Measurements from ENCODE around the gene IRF6. TPM values are rescaled to one million over a fixed set of nuclear protein-coding genes. Genes with fewer than 3 reads are reported as not detected.

IRF6 gene
- total and polyA plus RNA-seq, 2 of the 8 experiments (the other 6 are each of a cell fraction or from before 2014, with no cell fraction given) = 9.6 to 13.4 TPM

- Histone ChIP-seq H4K8ac (ENCODE audit: extremely low read depth, insufficient read depth, low read length) (no peak overlapping the region), H3K18ac (ENCODE audit: extremely low read depth, low read length) (no peak overlapping the region), H3K79me1 (ENCODE audit: low read depth, low read length) (no peaks in the 10 kb centered on the region), H4K91ac (replicated peaks; ENCODE audit: insufficient read length, low read length) (no peak overlapping the region), H3K36me3 (ENCODE audit: control insufficient read depth in 2 of 4, insufficient read depth in 4 of 4, low read length in 3 of 4) (no peaks in the 10 kb centered on the region; a peak in 1 of 8 replicates), H3K23me2 (ENCODE audit: low read depth, low read length) (peaks cover 9% of the 10 kb centered on the region; the same call in 1 of the 2 replicates), H2BK15ac (ENCODE audit: low read length) (no peak overlapping the region), H3K4ac (replicated peaks; ENCODE audit: insufficient read length, low read depth, low read length) (no peak overlapping the region), H3K9ac (replicated peaks in 1 of 4; ENCODE audit: extremely low read depth in 1 of 4, low read depth in 3 of 4, low read length in 3 of 4) (no peak overlapping the region), H2BK120ac (replicated peaks; ENCODE audit: low read depth, low read length) (no peak overlapping the region), H3K27me3 (replicated peaks in 1 of 4; ENCODE audit: control insufficient read depth in 3 of 4, extremely low read depth in 1 of 4, insufficient read depth in 3 of 4, low read length in 3 of 4) (no peaks in the 10 kb centered on the region; a peak in 2 of 7 replicates), H3K4me3 (ENCODE audit: extremely low read depth in 1 of 4, insufficient read depth in 2 of 4, low read depth in 3 of 4, low read length in 4 of 4) (no peak overlapping the region), H2BK5ac (ENCODE audit: low read depth, low read length) (no peak overlapping the region), H3K79me2 (ENCODE audit: control insufficient read depth in 1 of 2, insufficient read depth in 2 of 2, low read length in 2 of 2) (no peaks in the 10 kb centered on the region), H2BK12ac (ENCODE audit: low read depth, low read length) (no peak overlapping the region), H2AK5ac (ENCODE audit: low read depth, low read length) (no peak overlapping the region), H3K27ac (ENCODE audit: low read depth, low read length) (no peak overlapping the region), H3K23ac (ENCODE audit: insufficient read length) (no peak overlapping the region), H3K9me3 (ENCODE audit: insufficient read depth in 2 of 2, low read depth in 1 of 2, low read length in 1 of 2) (peaks cover 3 to 5% of the 10 kb centered on the region in 2 experiments; a peak in 2 of 4 replicates), H4K5ac (ENCODE audit: insufficient read length, low read depth, low read length) (no peak overlapping the region), H3K4me1 (replicated peaks in 1 of 4; ENCODE audit: control insufficient read depth in 3 of 4, insufficient read depth in 4 of 4, low read length in 3 of 4) (no peaks in the 10 kb centered on the region; a peak in 1 of 7 replicates), H3K14ac (ENCODE audit: insufficient read length) (no peak overlapping the region), H3K4me2 (ENCODE audit: insufficient read depth in 1 of 2, low read depth in 2 of 2, low read length in 2 of 2) (no peak overlapping the region), H2BK20ac (ENCODE audit: low read length) (no peak overlapping the region), H4K20me1 (replicated peaks in 1 of 2; ENCODE audit: control insufficient read depth in 1 of 2, insufficient read depth in 2 of 2, low read length in 2 of 2) (peaks cover 0 to 6% of the 10 kb centered on the region in 2 experiments), H3K56ac (replicated peaks; ENCODE audit: insufficient read length, low read depth, low read length) (no peak overlapping the region), H2AFZ (ENCODE audit: low read length) (no peak overlapping the region)
- DNase-seq (ENCODE audit: low read depth in 1 of 2, low spot score in 2 of 2) (no peak), FAIRE-seq (no peak)
- POLR2A ChIA-PET (ENCODE audit: partially characterized antibody) = interaction anchor here (1.5 to 1.7 kb wide), 2 partner anchors 11 to 18 kb away, joined by 3 to 4 read pairs; partner anchors contain the start of gene C1orf74
- CTCF ChIA-PET (ENCODE audit: partially characterized antibody) = interaction anchor here (0.6 to 3.1 kb wide), 6 partner anchors 8 to 163 kb away, joined by 3 to 14 read pairs (median 4); no protein-coding TSS in a partner anchor
- WGBS, 2 experiments (ENCODE audit: extremely low coverage in 1 of 2, insufficient coverage in 1 of 2, insufficient read length in 1 of 2, insufficient replicate concordance in 2 of 2, low coverage in 1 of 2, low lambda C conversion rate in 2 of 2, missing lambda C conversion rate in 1 of 2) = 76% methylated on average over 2 of the region's 2 CpGs; no CpG with 5 or more reads in 1 of the 2 experiments
- TF ChIP-seq SP2 (IDR thresholded peaks at IDR 0.05; ENCODE audit: low read length) (no peak), SIN3A (conservative IDR thresholded peaks at IDR 0.05 in 1 of 2, IDR thresholded peaks at IDR 0.05 in 1 of 2; ENCODE audit: low read depth in 1 of 2, low read length in 2 of 2) (no peak), GABPA (IDR thresholded peaks at IDR 0.05; ENCODE audit: borderline replicate concordance, insufficient read depth, low read length) (no peak), BACH1 (IDR thresholded peaks at IDR 0.05; ENCODE audit: low read length) (no peak), RNF2 (IDR thresholded peaks at IDR 0.05; ENCODE audit: borderline replicate concordance, low read depth, low read length, missing control alignments, poor library complexity, severe bottlenecking) (no peak), SP1 (IDR thresholded peaks at IDR 0.05; ENCODE audit: low read depth, low read length) (no peak), GTF2F1 (IDR thresholded peaks at IDR 0.05; ENCODE audit: borderline replicate concordance, low read depth, low read length) (no peak), FOSL1 (IDR thresholded peaks at IDR 0.05; ENCODE audit: insufficient read depth, low read depth, low read length) (no peak), E2F6 (IDR thresholded peaks at IDR 0.05) (no peak), CEBPB (IDR thresholded peaks at IDR 0.05; ENCODE audit: low read depth, low read length) (no peak), RXRA (IDR thresholded peaks at IDR 0.05; ENCODE audit: insufficient read depth, low read depth, low read length) (no peak), EZH2 (IDR thresholded peaks at IDR 0.05; ENCODE audit: low read depth, low read length, severe bottlenecking) (no peak), BRCA1 (IDR thresholded peaks at IDR 0.05; ENCODE audit: low read depth, low read length) (no peak)
These were observed 39.9 kb downstream of the IRF6 start for GRCh38 chr1:209766051-209766450.

Data from H1 (cell line).